ENCODE results near the gene C16orf82. TPM values are rescaled to one million over a fixed set of nuclear protein-coding genes. Genes with fewer than 3 reads are reported as not detected.

C16orf82 gene
- not detected for polyA plus RNA-seq (ENCODE audit: insufficient read length in 10 of 10)
- long read RNA-seq, donor 1 = 0 reads
- long read RNA-seq, donor 2 = 0 reads
- long read RNA-seq, donor 3, partial matches to known transcripts = 0 of 1 reads
- long read RNA-seq, donor 3, other reads (novel, unspliced or antisense) = 0 of 1 reads
- long read RNA-seq, donor 4 = 0 reads
- long read RNA-seq, donor 5 = 0 reads
- long read RNA-seq, donor 6 = 0 reads
- long read RNA-seq, donor 7 = 0 reads
- long read RNA-seq, donor 8, partial matches to known transcripts = 0 of 1 reads
- long read RNA-seq, donor 8, other reads (novel, unspliced or antisense) = 0 of 1 reads
- long read RNA-seq, donor 9 = 0 reads

DNA sequence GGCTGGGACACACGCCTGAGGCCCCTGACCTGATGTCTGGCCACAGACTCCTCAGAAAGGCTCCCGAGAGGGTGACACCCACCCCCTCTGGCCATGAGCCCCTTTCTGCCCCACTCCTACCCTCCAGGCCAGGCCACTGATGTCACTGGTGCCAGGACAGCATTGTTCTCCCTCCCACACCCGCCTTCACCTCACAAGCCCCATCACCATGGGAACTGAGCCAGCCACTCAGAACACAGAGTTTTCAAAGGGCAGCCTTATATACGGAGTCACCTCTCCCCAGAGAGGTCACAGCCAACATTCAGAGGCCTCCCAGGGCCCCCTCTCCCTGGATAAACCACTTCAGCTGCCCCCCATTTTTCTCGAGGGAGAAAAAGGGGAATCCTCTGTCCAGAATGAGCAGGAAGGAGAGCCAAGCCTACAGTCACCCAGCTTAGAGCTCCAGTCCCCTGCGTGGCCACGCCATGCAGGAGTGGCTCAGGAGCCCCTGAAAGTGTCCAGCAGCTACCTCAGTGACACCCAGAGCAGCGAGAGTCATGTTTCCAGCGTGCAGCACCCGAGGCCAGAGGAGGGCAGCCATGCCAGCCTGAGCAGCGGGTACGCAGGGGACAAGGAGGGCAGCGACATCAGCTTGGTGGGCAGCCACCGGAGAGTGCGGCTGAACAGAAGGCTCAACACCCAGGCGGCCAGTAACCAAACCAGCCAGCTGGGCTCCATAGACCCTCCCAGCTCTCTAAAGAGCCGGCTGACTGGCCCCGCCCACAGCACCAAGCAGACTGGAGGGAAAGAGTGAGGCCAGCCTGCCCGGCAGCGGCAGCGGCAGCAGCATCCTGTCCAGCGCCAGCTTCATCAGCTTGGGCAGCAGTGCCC lies at the start of gene C16orf82:
Gene C16orf82 (plus strand): TSS at position 260 of the 870 bp plus-strand sequence.
- DNase-seq = no peak

DNA sequence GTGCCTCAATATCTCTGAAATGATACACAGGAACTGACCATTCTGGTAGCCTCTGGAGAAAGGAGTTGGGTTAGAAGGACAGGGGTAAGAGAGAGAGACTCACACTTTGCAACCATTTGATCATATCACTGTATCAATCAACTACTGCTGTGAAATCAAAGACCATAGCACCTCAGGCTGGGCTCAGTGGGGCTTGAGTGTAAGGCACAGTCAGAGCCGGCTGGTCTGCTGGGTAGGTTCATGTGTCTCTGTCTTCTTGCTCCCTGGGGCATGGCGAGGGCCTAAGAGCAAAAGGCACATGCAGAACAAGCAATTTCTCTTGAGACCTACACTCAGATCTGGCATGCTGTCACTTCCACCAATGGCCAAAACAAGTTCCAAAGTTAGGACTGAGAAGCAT lies 46.7 kb upstream of the C16orf82 start:
- no peak for DNase-seq

DNA sequence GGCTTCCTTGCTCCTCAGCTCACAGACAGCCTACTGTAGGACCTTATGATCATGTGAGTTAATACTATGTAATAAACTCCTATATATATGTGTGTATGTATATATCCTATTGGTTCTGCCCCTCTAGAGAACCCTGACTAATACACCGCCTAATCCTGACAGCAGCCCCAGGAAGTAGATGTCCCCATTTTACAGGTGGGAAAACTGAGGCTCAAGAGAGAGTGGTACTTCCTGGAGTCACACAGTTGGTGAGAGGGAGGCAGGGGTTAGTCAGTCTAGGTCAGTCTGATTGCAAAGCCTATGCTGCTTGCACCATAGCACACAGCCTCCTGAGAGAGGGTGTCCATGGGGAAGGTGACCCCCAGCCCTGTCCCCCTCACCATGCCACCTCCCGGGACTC lies 42.7 kb upstream of the C16orf82 start:
- DNase-seq = no peak

DNA sequence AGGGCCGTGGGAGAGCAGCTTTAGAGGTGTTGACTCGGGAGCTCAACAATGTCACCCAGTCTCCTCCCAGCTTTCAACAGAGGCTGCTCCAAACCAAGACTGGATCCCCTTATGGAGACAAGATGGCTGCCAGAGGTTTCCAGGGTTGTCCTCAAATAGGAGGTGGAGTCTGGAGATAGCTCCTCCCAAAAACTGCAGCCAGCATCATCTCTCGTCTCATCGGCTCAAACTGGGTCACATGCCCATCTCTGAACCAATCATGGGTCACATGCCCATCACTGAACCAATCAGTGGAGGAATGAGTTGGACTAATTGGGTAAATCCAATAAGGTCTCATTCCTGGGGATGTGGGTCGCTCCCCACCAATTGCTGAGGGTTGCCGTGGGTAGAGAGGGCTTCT lies 41.1 kb upstream of the C16orf82 start:
- DNase-seq = no peak

DNA sequence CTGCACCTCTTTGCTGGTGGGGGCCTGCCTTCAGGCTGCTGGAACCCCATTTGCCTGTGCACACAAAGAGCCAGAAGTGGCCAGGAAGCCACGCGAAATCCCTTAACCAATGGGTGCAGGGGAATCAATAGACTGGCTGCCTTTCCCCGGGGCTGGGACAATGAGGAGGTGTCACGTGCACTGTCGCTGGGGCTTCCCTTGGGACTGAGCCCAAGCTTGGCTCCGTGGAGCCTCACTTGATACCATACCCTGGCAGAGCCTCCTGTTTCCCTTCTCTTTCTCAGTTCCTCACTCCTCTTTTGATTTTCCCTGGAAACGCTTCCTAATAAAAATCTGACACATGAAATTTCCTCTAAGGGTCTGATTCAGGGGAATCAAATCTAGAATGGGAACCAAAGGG lies 38.8 kb upstream of the C16orf82 start:
- no peak for DNase-seq

DNA sequence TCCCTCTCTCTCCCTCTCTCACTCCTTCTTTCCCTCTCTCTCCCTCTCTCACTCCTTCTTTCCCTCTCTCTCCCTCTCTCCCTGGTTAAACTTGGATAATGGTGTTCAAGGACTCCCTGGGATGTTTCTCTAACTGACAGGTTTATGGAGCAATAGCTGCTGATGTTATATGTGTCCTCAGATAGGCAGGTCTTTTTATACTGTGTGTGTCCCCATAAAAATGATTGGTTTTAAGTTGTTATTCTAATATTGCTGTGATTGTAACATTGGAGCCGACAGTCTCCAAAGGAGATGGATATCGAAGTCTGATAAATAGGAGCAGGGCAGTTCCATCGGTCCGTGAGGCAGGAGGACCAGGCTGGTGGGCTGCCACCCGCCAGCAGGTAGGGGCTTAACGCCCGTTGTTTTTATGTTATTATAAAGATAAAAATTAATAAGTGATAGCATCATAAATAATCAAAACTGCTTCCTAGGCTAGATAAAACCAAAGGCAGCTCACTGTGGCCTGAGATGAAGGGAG lies 38.1 kb upstream of the C16orf82 start:
- no peak for DNase-seq

DNA sequence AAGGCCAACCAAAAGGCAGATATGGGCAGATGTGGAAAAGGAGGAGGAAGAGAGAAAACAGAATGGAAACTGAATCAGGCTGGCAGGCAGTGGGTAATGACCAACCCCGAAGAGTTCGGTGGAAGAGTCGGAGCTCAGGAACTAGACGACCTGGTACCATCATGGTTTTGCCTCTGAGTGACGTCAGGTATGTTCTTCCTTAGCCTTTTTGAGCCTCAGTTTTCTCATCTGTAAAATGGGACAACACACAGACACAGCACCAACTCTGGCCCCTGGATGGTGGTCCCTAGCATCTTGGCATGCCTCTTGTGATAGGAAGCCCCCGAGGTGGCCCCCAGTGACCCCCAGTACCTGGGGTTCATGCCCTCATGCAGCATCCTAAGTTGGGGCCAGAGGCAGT lies 37.2 kb upstream of the C16orf82 start:
- no peak for DNase-seq

DNA sequence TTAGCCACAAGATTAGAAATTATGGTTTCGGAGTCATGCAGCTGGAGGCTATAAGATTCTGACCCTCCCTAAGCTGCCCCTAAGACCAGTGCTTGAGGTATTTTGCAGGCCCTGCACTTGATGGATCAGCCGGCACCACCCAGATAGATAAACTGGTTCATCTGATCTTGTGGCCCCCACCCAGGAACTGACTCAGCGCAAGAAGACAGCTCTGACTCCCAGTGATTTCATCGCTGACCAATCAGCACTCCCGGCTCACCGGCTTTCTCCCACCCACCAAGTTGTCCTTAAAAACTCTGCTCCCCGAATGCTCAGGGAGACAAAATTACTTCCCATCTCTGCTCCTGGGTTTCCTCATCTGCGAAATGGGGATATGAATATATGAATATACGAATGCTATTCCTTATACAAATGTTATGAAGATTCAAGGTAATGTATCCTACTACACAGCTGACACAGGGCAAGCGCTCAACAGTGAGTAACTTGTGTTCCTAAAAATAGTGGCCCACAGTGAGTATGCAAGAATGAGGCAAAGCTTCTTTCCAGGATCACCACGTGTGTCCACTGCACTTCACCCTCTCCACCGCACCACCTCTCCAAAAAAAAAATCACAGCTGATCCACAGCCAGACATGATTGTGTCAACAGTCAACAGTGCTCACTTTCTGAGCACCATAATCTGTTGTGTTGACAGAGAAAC lies 33.3 kb upstream of the C16orf82 start:
- no peak for DNase-seq

DNA sequence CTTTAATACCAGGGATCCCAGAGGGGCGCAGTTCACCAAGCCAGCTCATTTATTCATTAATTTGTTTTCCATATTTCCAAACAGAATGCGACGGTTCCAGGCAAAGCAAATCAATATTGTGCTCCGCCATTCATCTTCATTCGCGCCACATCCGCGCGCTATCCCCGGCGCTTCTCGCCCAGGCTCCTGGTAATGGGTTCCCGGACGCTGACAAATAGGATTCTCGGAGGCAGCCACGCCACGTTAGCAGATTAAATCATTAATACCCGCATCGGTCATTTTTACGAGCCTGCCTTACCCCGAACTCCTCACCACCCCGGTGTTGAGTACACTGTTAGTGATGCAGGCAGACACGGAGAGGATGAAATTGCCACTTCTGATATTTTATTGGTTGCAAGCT lies 26.0 kb upstream of the C16orf82 start:
- no peak for DNase-seq

DNA sequence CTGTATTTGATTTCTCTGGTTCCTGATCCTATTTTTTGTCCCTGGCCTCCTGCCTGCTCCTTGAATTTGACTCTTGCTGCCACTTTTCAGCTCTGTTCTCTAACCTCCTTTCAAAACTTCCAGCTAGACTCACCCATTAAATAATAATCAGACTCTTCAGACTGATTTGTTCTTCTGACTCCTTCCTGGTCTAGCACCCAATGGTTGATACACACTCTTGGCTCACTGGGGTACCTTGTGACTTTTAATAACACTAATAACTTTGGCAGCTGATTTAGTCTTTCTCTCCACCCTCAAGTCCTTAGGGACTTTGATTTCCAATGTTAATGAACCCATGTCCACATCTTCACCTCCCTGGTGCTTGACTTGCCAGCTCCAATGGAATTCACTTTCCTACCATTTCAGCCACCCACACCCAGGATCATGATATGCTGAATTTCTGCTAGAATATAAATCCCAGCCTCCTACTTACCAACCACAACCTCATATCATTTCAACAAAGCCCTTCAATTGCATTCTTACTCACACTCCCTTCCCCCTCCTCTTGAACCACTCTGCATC lies 19.7 kb upstream of the C16orf82 start:
- DNase-seq = no peak

DNA sequence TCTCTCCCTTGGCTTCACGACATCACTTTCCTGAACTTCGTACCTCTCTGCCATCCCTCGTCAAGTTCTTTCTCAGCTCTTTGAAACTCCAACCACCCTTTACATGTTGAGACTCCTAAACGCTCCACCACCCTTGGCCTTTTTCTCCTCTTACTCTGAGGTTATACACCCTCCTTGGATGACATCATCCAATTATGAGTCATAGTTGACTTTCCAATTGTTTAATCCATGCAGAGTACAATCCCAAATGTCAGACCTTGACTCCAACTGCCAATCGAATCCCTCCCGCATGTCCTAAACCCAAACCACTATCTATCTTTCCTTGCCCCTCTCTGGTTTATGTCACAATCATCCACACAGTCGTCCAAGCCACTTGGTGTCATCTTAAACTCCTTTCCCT lies 18.4 kb upstream of the C16orf82 start:
- DNase-seq = no peak

DNA sequence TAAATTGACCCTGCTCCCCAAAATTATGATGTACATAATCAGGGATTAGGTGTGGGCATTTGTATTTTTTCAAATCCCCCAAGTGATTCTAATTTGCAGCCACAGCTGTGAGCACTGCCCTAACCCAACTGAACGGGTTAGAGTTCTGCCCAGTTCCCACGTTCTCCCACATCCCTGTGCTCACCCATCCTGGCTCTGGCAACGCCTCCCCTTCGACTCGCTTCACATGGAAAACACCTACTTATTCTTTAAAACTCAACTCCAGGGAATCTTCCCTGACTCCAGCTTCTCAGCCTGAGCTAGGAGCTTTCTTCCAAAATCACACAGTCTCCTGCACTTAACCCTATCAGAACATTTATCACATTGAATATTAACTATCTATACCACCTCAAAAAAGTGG lies 17.6 kb upstream of the C16orf82 start:
- no peak for DNase-seq

DNA sequence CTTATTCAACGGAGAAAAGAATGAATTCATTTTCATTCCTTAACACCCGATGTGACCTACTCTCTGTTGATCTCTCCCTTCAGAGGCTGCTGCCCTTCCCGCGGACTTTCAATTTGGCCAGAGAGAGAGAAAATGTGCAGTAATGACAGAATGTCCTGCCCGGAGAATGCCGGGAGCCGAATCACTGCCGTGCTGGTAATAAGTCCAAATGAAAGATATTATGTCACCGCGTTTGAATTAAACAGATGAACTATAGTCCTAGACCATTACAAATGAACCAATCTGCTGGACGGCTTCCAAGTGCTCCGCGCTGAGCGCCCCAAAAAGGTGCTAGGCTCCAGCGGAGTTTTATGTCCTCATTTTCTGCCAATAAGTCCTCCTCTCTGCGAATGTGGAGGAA lies 14.7 kb upstream of the C16orf82 start:
- peak in 1 of 3 donors; percentile 20 for DNase-seq

DNA sequence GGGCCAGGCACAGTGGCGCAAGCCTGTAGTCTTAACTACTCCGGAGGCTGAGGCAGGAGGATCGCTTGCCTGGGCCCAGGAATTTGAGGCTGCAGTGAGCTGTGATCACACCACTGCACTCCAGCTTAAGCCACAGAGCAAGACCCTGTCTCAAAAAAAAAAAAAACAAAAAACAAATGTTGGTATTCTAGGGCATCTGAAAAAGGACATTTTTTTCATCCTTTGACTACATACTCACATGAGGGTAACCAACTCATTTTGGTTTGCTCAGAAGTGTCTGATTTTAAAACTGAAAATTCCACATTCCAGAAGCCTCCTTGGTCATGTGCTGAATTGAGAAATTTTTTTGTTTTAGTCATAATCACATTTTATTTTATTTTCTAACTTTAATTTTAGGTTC lies 12.7 kb upstream of the C16orf82 start:
- DNase-seq = no peak

DNA sequence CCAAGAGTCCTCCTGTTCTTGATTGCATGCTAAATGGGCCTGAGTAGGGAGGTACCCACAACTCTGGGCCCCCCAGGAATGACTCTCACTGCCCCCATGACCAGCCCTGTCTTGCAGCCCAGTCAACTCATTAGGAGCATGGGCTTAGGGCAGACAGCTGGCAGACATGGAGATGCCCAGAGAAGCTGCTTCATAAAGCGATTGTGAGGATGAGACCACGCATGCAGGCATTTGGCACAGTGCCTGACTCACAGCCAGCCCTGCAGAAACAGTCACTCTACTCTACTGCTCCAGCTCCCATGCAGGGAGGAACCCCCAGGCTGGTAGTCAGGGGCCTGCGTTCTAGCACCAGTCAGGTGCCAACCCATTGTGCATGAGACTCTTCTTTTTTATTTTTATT lies 8.4 kb upstream of the C16orf82 start:
- no peak for DNase-seq

DNA sequence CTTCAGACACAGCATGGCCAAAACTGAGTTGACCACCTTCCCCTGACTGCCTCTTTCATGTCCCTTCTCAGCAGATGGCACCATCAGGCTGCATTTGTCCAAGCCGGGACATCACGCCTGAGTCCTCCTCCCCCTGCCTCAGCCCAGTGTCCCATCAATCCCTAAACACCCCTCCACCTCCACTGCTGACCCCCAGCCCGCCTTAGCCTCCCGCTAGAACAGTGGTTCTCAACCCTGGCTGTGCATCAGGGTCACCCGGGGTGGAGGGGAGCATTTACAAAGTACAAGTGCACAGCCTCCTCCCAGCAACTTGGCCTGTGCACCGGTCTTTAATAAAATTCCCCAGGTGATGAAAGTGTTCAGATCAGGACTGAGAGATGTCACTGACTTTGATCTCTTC lies 4.0 kb downstream of the C16orf82 start:
- no peak for DNase-seq

DNA sequence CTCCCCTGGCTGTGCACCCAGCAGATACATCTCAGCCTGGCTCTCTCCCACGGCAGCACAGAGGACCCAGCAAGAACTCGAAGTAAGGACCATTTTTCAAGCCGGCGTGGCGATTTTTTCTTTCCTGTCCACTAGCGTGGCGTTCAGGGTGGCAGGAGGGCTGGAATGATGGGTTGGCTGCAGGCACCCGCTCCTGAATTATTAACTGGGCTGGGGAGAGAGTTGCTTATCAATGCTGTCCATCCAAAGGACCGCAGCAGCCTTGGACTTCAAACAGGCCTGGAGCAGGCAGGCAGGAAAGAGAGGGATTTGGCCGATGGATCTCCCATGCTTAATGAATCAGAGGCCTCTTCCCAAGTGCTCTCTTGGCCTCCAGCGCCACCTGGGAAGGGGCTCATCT lies 7.0 kb downstream of the C16orf82 start:
- DNase-seq = no peak

DNA sequence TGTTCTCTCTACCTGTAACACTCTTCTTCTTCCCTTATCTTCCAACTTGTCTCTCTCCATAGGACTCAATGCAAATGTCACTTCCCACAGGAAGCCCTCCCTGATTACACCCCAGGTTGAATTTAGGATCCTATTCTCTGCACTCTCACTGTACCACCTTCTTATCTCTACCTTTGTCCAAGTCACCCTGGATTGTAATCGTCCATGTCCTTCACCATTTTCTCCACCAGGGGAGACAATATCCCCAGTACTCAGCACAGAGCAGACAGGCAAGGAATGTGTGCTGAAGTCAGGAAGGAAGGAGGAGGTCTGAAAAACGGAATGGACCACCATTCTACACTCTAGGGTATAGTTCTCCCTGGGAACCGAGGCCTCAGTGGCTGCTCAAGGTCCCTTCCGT lies 14.2 kb downstream of the C16orf82 start:
- no peak for DNase-seq

DNA sequence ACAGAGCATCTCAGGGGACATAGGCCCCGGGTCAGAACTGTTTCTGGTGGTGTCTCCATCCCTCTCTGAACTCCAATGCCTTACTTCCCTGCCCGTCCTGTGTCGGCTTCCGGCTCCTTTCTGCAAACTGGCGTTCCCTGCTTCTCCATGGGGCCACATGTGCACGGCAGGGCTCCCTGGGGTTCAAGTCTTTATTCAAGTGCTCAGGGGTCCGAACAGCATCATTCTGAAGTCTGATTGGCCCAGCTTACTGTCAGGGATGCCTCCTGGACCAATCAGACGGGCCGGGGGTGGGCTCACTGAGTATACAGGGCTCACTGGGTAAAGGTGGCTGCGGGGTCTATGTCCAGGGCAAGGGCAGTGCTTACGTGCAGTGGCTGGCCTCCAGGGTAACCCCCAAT lies 17.1 kb downstream of the C16orf82 start:
- DNase-seq = no peak

DNA sequence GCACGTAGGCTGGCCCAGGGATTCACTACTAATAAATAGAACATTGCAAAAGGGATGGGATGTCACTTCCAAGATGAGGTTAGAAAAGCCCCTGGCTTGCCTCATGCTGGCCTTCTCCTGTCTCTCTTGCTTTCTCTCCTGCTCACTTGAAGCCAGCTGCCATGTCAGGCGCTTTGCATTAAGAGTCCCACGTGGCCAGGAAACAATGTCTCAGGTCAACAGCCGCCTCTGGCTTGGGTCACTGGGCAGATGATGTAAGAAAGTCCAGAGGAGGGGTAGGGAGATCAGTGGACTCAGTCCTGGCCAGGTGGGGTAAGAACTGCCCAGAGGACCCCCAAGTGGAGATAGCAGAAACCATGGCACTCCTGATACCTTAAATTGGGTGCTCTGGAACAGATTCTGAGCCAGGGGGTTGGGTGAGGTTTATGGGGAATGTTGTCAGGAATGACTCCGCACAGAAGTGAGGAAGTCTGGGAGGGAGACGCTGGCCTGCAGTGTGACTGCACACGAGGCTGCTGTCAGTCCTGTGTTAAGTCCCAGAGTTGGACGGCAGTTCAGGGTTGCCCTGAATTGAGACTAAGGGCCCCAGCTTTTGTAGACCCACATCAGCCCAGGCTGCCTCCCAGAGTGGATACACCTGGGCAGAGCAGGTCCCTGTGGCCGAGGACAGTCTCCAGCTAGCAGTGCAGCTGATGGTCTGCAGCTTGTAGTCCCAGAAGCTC lies 17.7 kb downstream of the C16orf82 start:
- no peak for DNase-seq

DNA sequence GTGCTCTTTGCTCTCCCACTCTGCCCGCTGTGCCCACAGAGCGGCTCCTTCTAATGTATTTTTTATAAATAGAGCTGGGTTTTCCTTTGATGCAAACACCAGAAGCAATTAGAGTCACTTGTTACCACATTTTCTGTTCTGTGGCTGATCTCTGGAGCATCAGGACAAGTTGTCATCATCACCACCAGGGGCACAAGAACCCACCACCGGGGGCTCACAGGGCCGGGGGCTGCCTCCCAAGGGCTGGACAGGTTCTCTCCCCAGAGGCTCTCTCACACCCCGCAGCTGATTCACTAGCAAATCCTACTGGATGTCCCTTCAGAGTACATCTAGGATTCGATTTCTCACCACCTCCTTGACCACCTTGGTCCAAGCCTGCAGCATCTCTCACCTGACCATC lies 18.5 kb downstream of the C16orf82 start:
- DNase-seq = no peak

All from muscle of back (tissue), 13 donors.